Gastrocnemius medialis (tissue), 4 donors: ENCODE measurements around the gene OR2AE1.

Experiments
- CTCF ChIP-seq, 5 experiments: fragments of 450-650 bp in 3 of 5; fragments of 200-600 bp in 2 of 5; sonication (generic) in 2 of 5; IDR thresholded peaks in 4 of 5; conservative IDR thresholded peaks in 1 of 5; 1 replicate in 4 of 5; 2 replicates in 1 of 5; pipeline ENCODE4 v1.5.1; 2016 to 2019; ENCODE audit warnings: antibody characterized with exemption in 5 of 5, mild to moderate bottlenecking in 3 of 5, moderate library complexity in 3 of 5
- POLR2A ChIP-seq, 2 donors: fragments of 450-650 bp; IDR thresholded peaks; one replicate each; pipeline ENCODE4 v1.6.1; 2017; ENCODE audit warnings: antibody characterized with exemption in 2 of 2, mild to moderate bottlenecking in 2 of 2, moderate library complexity in 2 of 2

- TF ChIP-seq CTCF (IDR thresholded peaks at IDR 0.05 in 4 of 5, conservative IDR thresholded peaks at IDR 0.05 in 1 of 5) (no peak), POLR2A (IDR thresholded peaks at IDR 0.05) (no peak)
Measured at GRCh38 chr7:99833289-99833877, 43.5 kb downstream of the OR2AE1 start.
